Esophagus muscularis mucosa (tissue), 4 donors: ENCODE data around the gene NDC80. TPM values are rescaled to one million over a fixed set of nuclear protein-coding genes. Genes with fewer than 3 reads are reported as not detected.

Experiments used
- DNase-seq: peaks from one replicate; pipeline ENCODE4 v3.0.0-alpha.2; 2017; ENCODE audit errors: extremely low spot score
- H3K27ac ChIP-seq, 4 donors: fragments of 200-600 bp; sonication (generic); replicated peaks in 1 of 4; 1 replicate in 3 of 4; 2 replicates in 1 of 4; pipeline ENCODE4 v1.5.1; 2016 to 2019; ENCODE audit warnings: mild to moderate bottlenecking in 1 of 4
- H3K27me3 ChIP-seq, 4 donors: fragments of 200-600 bp; sonication (generic); one replicate each; pipeline versions ENCODE4 v1.5.1 to v1.6.0; 2016 to 2019
- H3K36me3 ChIP-seq, 4 donors: fragments of 200-600 bp; sonication (generic); one replicate each; pipeline ENCODE4 v1.5.1; 2016 to 2019
- H3K4me1 ChIP-seq, 4 donors: fragments of 200-600 bp; sonication (generic); one replicate each; pipeline ENCODE4 v1.5.1; 2016 to 2019
- H3K4me3 ChIP-seq, 4 donors: fragments of 200-600 bp; sonication (generic); 1 replicate in 2 of 4; 2 replicates in 2 of 4; pipeline ENCODE4 v1.5.1; 2016 to 2019; ENCODE audit warnings: mild to moderate bottlenecking in 4 of 4, moderate library complexity in 1 of 4
- H3K9me3 ChIP-seq, 4 donors: fragments of 200-600 bp; sonication (generic); 1 replicate in 3 of 4; 2 replicates in 1 of 4; pipeline ENCODE4 v1.5.1; 2016 to 2019
- EP300 ChIP-seq: sonication (generic); formaldehyde crosslinking; IDR thresholded peaks from one replicate; pipeline ENCODE4 v1.6.1; 2017; ENCODE audit warnings: antibody characterized with exemption
- POLR2A ChIP-seq: fragments of 450-650 bp; IDR thresholded peaks from one replicate; pipeline ENCODE4 v1.6.1; 2017; ENCODE audit warnings: antibody characterized with exemption, moderate library complexity, mild to moderate bottlenecking, low read depth
- POLR2AphosphoS5 ChIP-seq, 2 donors: sonication (generic); formaldehyde crosslinking; IDR thresholded peaks; one replicate each; pipeline ENCODE4 v1.6.1; 2017; ENCODE audit warnings: antibody characterized with exemption in 2 of 2
- WGBS: methylation state at CpG from one replicate; pipeline ENCODE4 v1.1.5; 2018; 5-methylcytosine and 5-hydroxymethylcytosine counted together
- intact Hi-C: fragments of 100-400 bp; cut with DNase I; formaldehyde crosslinking; loops from one replicate; pipeline ENCODE4 v1.15.1; 2023
- total RNA-seq, 4 donors: library from RNA; depleted of rRNA; stranded (reverse); fragments of >200 nt; gene quantifications; one replicate each; pipeline versions ENCODE4 v1.1.0 to v1.2.1, GENCODE V29; 2016
- TF ChIP-seq, protein P1 (sequence below), 3 experiments: fragments of 200-600 bp in 2 of 3; fragments of 450-650 bp in 1 of 3; sonication (generic) in 2 of 3; IDR thresholded peaks; one replicate each; pipeline ENCODE4 v1.5.1; 2017 to 2019; ENCODE audit warnings: antibody characterized with exemption in 3 of 3, mild to moderate bottlenecking in 2 of 3, moderate library complexity in 1 of 3

Gene NDC80
- total RNA-seq, 4 donors from 2014 or later: 0.17 to 0.57 (median 0.42) TPM; not detected in 1

DNA sequence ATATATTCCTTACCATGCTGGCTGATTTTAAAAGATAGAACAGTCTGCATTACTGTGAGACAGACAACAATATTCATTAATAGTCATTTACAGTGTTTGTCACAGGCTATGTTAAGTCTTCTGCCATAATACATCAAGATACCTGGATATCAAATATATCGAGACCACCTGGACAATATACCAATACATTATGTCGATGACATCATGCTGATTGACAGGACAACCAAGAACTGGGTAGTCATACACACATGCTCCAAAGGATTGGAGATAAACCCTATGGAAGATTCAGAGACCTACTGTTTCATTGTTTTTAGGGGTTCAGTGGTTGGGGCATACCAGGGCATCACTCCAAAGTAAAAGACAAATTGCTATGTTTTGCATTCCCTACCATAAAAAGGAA lies 57.6 kb downstream of the NDC80 start:
- Histone ChIP-seq H3K9me3 (no peaks in the 10 kb centered on the region), H3K4me3 (no peak overlapping the region), H3K27me3 (no peaks in the 10 kb centered on the region), H3K4me1 (no peaks in the 10 kb centered on the region), H3K27ac (no peak overlapping the region), H3K36me3 (no peaks in the 10 kb centered on the region)
- no peak for TF ChIP-seq POLR2A
- intact Hi-C loops: no loop called here
- no peak for DNase-seq
- WGBS: 77% methylated on average over 2 of the region's 2 CpGs

DNA sequence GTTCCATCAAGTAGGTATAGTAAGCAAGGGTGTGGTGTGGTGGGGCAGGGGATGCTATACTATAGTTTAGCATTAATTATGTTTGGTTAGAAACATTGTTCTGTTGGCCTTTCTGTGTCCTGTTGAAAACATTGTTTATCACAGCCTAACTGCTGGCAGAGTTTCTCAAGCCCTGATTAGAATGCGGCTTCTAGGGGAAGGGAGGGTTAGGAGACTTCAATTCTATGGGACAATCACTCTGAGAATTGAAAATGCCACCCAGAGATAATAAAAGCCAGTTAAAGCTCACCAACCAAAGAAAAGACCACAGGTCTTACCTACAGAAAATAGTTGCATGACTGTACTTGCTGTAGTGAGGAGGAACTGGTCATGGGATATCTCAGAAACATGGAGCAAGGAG lies 64.2 kb downstream of the NDC80 start:
- intact Hi-C loops: no loop called here
- peaks cover 0 to 14% (median 7%) of the 10 kb centered on the region in 4 donors for H3K4me1 ChIP-seq
- H3K27me3 ChIP-seq: no peaks in the 10 kb centered on the region
- H3K4me3 ChIP-seq: no peak overlapping the region
- no peak for DNase-seq
- peak overlapping the region; percentile 62 to 77 (median 70) for H3K27ac ChIP-seq
- H3K36me3 ChIP-seq: no peaks in the 10 kb centered on the region
- WGBS: 73% methylated on average over 1 of the region's 1 CpG
- H3K9me3 ChIP-seq: no peaks in the 10 kb centered on the region
- TF ChIP-seq EP300 (no peak), POLR2A (no peak), POLR2AphosphoS5 (IDR thresholded peaks at IDR 0.05) (no peak)
- TF ChIP-seq, protein P1, sequence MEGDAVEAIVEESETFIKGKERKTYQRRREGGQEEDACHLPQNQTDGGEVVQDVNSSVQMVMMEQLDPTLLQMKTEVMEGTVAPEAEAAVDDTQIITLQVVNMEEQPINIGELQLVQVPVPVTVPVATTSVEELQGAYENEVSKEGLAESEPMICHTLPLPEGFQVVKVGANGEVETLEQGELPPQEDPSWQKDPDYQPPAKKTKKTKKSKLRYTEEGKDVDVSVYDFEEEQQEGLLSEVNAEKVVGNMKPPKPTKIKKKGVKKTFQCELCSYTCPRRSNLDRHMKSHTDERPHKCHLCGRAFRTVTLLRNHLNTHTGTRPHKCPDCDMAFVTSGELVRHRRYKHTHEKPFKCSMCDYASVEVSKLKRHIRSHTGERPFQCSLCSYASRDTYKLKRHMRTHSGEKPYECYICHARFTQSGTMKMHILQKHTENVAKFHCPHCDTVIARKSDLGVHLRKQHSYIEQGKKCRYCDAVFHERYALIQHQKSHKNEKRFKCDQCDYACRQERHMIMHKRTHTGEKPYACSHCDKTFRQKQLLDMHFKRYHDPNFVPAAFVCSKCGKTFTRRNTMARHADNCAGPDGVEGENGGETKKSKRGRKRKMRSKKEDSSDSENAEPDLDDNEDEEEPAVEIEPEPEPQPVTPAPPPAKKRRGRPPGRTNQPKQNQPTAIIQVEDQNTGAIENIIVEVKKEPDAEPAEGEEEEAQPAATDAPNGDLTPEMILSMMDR (IDR thresholded peaks at IDR 0.05): no peak

DNA sequence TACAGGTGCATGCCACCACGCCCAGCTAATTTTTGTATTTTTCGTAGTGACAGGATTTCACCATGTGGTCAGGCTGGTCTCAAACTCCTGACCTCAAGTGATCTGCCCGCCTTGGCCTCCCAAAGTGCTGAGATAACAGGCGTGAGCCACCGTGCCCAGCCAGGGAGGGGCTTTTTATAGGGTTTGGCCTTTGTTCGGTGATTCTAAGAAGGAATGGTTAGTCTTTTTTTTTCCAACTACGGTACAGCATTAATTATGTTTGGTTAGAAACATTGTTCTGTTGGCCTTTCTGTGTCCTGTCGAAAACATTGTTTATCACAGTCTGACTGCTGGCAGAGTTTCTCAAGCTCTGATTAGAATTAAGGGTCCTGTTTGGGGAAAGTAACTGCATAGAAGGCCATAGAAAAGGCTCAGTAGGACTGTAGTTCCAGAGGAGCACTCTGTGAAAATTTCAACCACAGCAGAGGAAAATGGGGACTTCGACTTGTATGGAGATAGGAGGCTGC lies 64.8 kb downstream of the NDC80 start:
- Histone ChIP-seq H3K9me3 (no peaks in the 10 kb centered on the region), H3K4me3 (peak overlapping the region in 1 of 4 donors; percentile 34), H3K36me3 (no peaks in the 10 kb centered on the region), H3K4me1 (peaks cover 3 to 14% (median 7%) of the 10 kb centered on the region in 4 donors), H3K27ac (peak overlapping the region; percentile 62 to 77 (median 70)), H3K27me3 (no peaks in the 10 kb centered on the region)
- intact Hi-C loops: no loop called here
- TF ChIP-seq EP300 (no peak), POLR2A (no peak), POLR2AphosphoS5 (IDR thresholded peaks at IDR 0.05) (no peak)
- TF ChIP-seq, protein P1 (IDR thresholded peaks at IDR 0.05): no peak
- DNase-seq: no peak
- 57% methylated on average over 9 of the region's 9 CpGs for WGBS

DNA sequence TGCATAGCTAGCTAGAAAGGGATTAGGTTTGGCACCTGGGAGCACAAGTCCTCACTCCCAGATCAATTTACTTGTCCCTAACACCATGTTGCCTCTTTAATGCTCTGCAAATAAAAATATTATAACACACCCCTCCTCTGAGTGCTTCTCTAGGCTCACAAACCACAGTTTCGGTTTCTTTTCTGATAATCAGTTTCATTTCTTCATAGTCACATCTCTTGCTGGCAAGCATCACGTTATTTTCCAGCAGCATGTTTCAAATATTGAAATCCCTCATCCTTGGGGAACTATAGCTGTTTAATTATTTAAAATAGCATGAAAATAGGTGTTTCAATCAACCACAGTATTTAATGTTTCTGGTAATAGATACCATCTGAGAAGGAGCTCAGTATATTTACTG lies 70.3 kb downstream of the NDC80 start:
- no peak for DNase-seq
- peaks cover 0 to 7% (median 6%) of the 10 kb centered on the region in 4 donors for H3K4me1 ChIP-seq
- 28% methylated on average over 2 of the region's 2 CpGs for WGBS
- intact Hi-C loops: no loop called here
- TF ChIP-seq POLR2AphosphoS5 (IDR thresholded peaks at IDR 0.05): no peak
- no peak for TF ChIP-seq POLR2A
- TF ChIP-seq, protein P1 (IDR thresholded peaks at IDR 0.05): no peak
- no peak for TF ChIP-seq EP300
- peaks cover 0 to 3% (median 0%) of the 10 kb centered on the region in 4 donors for H3K27me3 ChIP-seq
- no peaks in the 10 kb centered on the region for H3K36me3 ChIP-seq
- H3K4me3 ChIP-seq: peak overlapping the region in 3 of 4 donors; percentile 9 to 13 (median 11)
- peak overlapping the region in 2 of 4 donors; percentile 9 for H3K27ac ChIP-seq
- no peaks in the 10 kb centered on the region for H3K9me3 ChIP-seq

DNA sequence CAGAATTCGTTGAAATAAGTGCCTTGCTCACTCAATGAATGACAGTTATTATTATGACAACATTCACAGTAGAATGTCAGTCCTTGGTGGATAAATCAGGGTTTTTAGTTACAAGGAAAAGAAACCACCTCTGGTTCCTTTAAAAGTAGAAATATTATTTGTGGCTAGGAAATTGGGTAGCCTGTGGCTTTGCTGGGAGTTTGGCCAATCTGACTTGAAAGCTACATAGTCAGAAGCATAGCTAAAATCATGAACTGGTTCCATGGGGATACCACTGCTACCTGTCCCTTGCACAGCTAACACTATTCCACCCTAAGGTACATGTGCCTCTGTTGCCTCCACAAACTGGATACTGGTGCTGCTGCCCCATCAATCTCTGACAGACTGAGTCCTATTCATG lies 71.4 kb downstream of the NDC80 start:
- WGBS: 100% methylated on average over 1 of the region's 1 CpG
- intact Hi-C loops: no loop called here
- H3K27me3 ChIP-seq: peaks cover 0 to 3% (median 0%) of the 10 kb centered on the region in 4 donors

More for the DNA sequence above, 71.4 kb downstream of the NDC80 start:
- Histone ChIP-seq H3K4me3 (no peak overlapping the region), H3K9me3 (no peaks in the 10 kb centered on the region), H3K4me1 (peaks cover 0 to 5% (median under 1%) of the 10 kb centered on the region in 4 donors), H3K27ac (no peak overlapping the region), H3K36me3 (no peaks in the 10 kb centered on the region)
- DNase-seq: no peak
- no peak for TF ChIP-seq POLR2AphosphoS5 (IDR thresholded peaks at IDR 0.05)
- TF ChIP-seq, protein P1 (IDR thresholded peaks at IDR 0.05): no peak
- TF ChIP-seq EP300: no peak
- no peak for TF ChIP-seq POLR2A
